Activated B cell treated with CpG ODN at 0.5 μM for 24 hours (primary cell): Measurements from ENCODE around the gene WEE1. TPM values are rescaled to one million over a fixed set of nuclear protein-coding genes. Genes with fewer than 3 reads are reported as not detected.

Experiments
- ATAC-seq: fragments of 200-7000 bp; cut with Tn5 transposase; one replicate; pipeline ENCODE4 v1.10.0; 2021; ENCODE audit warnings: low read depth, mild to moderate bottlenecking, moderate library complexity
- CTCF ChIA-PET: fragments of 350-600 bp; sonication (Branson Sonifier 250); formaldehyde crosslinking; loops from one replicate; lab custom pipeline; 2021; ENCODE audit warnings: antibody characterized with exemption; lab: Charles Lee
- POLR2A ChIA-PET: fragments of 350-600 bp; sonication (Branson Sonifier 250); formaldehyde crosslinking; loops from one replicate; lab custom pipeline; 2021; ENCODE audit warnings: antibody characterized with exemption; lab: Charles Lee
- DNase-seq: peaks from one replicate; pipeline ENCODE4 v3.0.0; 2022
- H3K27ac Mint-ChIP-seq: one replicate; pipeline ENCODE4 v1.8.0; 2020; ENCODE audit warnings: mixed read lengths
- H3K27me3 Mint-ChIP-seq: one replicate; pipeline ENCODE4 v1.8.0; 2021; ENCODE audit warnings: mixed read lengths
- H3K36me3 Mint-ChIP-seq: one replicate; pipeline ENCODE4 v1.8.0; 2021; ENCODE audit warnings: low read depth, mixed read lengths
- H3K4me1 Mint-ChIP-seq: one replicate; pipeline ENCODE4 v1.8.0; 2021; ENCODE audit warnings: mixed read lengths
- H3K4me3 Mint-ChIP-seq: one replicate; pipeline ENCODE4 v1.8.0; 2020; ENCODE audit warnings: mild to moderate bottlenecking, mixed read lengths
- H3K9me3 Mint-ChIP-seq: one replicate; pipeline ENCODE4 v1.8.0; 2020; ENCODE audit warnings: mixed read lengths
- intact Hi-C: fragments of 100-400 bp; cut with micrococcal nuclease; formaldehyde crosslinking; loops from one replicate; pipeline ENCODE4 v1.15.1; 2024
- total RNA-seq: library from RNA; stranded (reverse); gene quantifications from 2 replicates; pipeline ENCODE4 v1.2.3, GENCODE V29; 2022
- TF ChIP-seq, protein P1 (sequence below): fragments of 200-600 bp; IDR thresholded peaks from one replicate; pipeline ENCODE4 v1.8.0; 2022; ENCODE audit warnings: antibody characterized with exemption, mild to moderate bottlenecking

WEE1 gene
- total RNA-seq, 1 donor from 2014 or later, result 33.7 TPM

DNA sequence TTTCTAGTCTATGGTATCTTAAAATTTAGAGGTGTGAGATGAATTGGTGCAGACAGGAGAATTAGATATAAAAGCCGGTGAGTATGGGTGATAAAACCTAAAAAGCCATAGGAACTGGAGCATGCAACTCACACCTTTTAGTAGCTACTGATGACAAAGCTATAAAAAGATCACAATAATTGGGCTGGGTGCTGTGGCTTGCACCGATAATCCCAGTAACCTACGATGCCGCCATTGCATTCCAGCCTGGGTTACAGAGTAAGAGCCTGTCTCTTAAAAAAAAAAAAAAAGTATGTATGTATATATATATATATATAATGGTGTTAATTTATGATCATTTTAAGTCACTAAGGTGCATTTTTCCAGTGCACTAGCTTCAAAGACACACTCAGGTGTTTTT is 17.2 kb downstream of the WEE1 start:
- TF ChIP-seq, protein P1, sequence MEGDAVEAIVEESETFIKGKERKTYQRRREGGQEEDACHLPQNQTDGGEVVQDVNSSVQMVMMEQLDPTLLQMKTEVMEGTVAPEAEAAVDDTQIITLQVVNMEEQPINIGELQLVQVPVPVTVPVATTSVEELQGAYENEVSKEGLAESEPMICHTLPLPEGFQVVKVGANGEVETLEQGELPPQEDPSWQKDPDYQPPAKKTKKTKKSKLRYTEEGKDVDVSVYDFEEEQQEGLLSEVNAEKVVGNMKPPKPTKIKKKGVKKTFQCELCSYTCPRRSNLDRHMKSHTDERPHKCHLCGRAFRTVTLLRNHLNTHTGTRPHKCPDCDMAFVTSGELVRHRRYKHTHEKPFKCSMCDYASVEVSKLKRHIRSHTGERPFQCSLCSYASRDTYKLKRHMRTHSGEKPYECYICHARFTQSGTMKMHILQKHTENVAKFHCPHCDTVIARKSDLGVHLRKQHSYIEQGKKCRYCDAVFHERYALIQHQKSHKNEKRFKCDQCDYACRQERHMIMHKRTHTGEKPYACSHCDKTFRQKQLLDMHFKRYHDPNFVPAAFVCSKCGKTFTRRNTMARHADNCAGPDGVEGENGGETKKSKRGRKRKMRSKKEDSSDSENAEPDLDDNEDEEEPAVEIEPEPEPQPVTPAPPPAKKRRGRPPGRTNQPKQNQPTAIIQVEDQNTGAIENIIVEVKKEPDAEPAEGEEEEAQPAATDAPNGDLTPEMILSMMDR, result no peak
- H3K9me3 Mint-ChIP-seq, result no peaks in the 10 kb centered on the region
- intact Hi-C loops, result no loop called here
- no peaks in the 10 kb centered on the region for H3K27me3 Mint-ChIP-seq
- H3K4me3 Mint-ChIP-seq, result no peak overlapping the region
- peaks cover 35% of the 10 kb centered on the region for H3K36me3 Mint-ChIP-seq
- DNase-seq (no peak), ATAC-seq (no peak)
- no peak overlapping the region for H3K27ac Mint-ChIP-seq
- H3K4me1 Mint-ChIP-seq, result peaks cover 15% of the 10 kb centered on the region
- CTCF ChIA-PET, result interaction anchor here (0.8 to 1.2 kb wide), 2 partner anchors 22 to 56 kb away, joined by 3 read pairs; no protein-coding TSS in a partner anchor
- POLR2A ChIA-PET, result interaction anchor here (2.6 kb wide), 1 partner anchor 10 kb away, joined by 12 read pairs; no protein-coding TSS in a partner anchor

DNA sequence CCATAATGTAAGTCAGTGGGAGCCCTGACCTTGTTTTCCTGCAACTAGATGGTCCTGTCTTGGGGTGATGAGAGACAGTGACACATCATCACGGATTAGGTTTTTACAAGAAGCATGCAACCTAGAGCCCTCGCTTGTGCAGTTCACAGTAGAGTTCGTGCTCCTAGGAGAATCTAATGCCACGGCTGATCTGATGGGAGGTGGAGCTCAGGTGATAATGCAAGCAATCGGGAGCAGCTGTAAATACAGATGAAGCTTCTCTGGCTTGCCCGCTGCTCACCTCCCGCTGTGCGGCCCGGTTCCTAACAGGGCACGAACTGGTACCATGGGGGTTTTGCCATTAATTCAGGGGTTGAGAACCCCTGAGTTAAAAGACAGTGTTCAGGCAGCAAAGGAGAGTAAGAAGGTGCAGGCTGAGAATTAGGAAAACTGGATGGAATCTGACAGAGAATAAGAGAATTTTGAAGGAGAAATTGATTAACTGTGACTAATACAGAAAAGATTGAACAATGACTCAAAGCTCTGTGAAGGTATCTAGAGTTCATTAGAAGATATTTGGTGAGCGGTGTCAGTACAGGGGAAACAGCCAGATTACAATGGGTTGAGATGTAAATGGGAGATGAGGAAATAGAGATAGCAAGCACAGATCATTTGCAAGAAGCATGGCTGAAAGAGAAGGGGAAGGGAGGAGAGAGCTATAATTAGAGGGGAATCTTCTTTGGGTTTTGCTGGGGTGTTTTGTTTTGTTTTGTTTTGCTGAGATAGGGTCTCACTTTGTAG is 21.0 kb downstream of the WEE1 start:
- ChIA-PET POLR2A (interaction anchor here (0.6 to 2.5 kb wide), 4 partner anchors 10 to 59 kb away, joined by 3 to 11 read pairs (median 6); partner anchors contain the start of gene WEE1), CTCF (interaction anchor here (2.7 kb wide), 1 partner anchor 19 kb away, joined by 9 read pairs; no protein-coding TSS in a partner anchor)
- H3K4me3 Mint-ChIP-seq, result no peak overlapping the region
- DNase-seq, result no peak
- H3K9me3 Mint-ChIP-seq, result no peaks in the 10 kb centered on the region
- H3K36me3 Mint-ChIP-seq, result peaks cover 6% of the 10 kb centered on the region
- intact Hi-C loops, result no loop called here
- H3K27me3 Mint-ChIP-seq, result no peaks in the 10 kb centered on the region
- H3K27ac Mint-ChIP-seq, result peak overlapping the region; percentile 28
- TF ChIP-seq, protein P1, result no peak
- peaks cover 36% of the 10 kb centered on the region for H3K4me1 Mint-ChIP-seq
- no peak for ATAC-seq

DNA sequence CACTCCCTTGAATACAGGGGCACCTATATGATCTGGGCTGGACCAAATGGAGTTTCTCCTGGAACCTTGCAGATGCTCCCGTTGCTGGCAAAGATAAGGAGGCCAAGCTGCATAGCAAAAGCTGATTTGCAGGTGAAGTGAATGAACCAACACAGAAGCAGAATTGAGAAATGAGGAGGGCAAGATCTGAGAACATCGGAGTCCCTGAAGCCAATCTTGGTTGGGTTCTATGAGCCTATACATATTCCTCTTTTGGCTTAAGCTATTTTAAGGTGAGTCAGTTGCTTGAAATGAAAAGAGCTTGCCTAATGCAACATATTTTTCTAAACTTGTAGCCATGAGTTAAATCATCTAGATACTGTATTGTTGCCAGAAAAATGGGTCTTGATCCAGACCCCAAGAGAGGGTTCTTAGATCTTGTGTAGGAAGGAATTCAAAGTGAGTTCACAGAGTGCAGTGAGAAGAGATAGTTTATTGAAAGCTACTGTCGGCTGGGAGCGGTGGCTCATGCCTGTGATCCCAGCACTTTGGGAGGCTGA is 23.5 kb downstream of the WEE1 start:
- Mint-ChIP-seq H3K27me3 (no peaks in the 10 kb centered on the region), H3K36me3 (no peaks in the 10 kb centered on the region), H3K4me3 (peak overlapping the region; percentile 32), H3K27ac (peak overlapping the region; percentile 68), H3K9me3 (no peaks in the 10 kb centered on the region), H3K4me1 (peaks cover 57% of the 10 kb centered on the region)
- intact Hi-C loops, result no loop called here
- POLR2A ChIA-PET, result interaction anchor here (0.6 to 2.5 kb wide), 8 partner anchors 10 to 137 kb away, joined by 3 to 15 read pairs (median 9); partner anchors contain the start of gene ZNF143
- DNase-seq, result no peak
- CTCF ChIA-PET, result interaction anchor here (1.0 to 2.7 kb wide), 6 partner anchors 13 to 151 kb away, joined by 3 to 9 read pairs (median 4); no protein-coding TSS in a partner anchor
- TF ChIP-seq, protein P1, result no peak
- no peak for ATAC-seq

DNA sequence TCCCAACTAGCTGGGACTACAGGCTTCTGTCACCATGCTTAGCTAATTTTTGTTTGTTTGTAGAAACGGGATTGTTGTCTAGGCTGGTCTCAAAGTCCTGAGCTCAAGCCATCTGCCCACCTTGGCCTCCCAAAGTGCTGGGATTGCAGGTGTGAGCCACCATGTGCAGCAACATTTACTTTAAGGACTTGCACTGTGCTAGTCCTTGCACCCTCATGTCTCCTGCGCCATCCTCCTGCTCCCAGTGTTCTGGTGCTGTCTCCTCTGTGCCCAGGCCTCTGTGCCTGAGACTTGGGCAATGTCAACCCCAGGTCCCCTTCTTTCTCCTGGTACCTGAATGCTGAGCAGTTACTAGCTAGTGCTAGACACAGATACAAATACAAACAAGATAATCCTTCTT is 26.7 kb downstream of the WEE1 start:
- TF ChIP-seq, protein P1, result no peak
- no peak for DNase-seq
- Mint-ChIP-seq H3K27ac (peak overlapping the region; percentile 96), H3K4me3 (peak overlapping the region; percentile 85), H3K9me3 (no peaks in the 10 kb centered on the region), H3K27me3 (no peaks in the 10 kb centered on the region), H3K4me1 (peaks cover 63% of the 10 kb centered on the region), H3K36me3 (no peaks in the 10 kb centered on the region)
- POLR2A ChIA-PET, result interaction anchor here (0.6 to 4.4 kb wide), 20 partner anchors 12 to 701 kb away, joined by 3 to 90 read pairs (median 6); partner anchors contain the start of genes SWAP70, WEE1 and ZNF143
- CTCF ChIA-PET, result interaction anchor here (1.1 to 3.5 kb wide), 6 partner anchors 13 to 158 kb away, joined by 4 to 44 read pairs (median 14); no protein-coding TSS in a partner anchor
- no peak for ATAC-seq
- intact Hi-C loops, result loop anchor here (2.0 kb wide), 1 partner anchor 139 kb away; the partner anchor contains the start of gene ZNF143
